Activated naive CD8-positive, alpha-beta T cell treated with anti-CD3 and anti-CD28 coated beads for 36 hours (primary cell): Measurements from ENCODE around the gene TXNDC12. TPM values are rescaled to one million over a fixed set of nuclear protein-coding genes. Genes with fewer than 3 reads are reported as not detected.
"Not testable (repeated sequence)": the region's sequence is repeated elsewhere in the genome, so short reads cannot be mapped to it uniquely, and the experiment has no call there.

Experiments used
- DNase-seq: peaks from one replicate; pipeline ENCODE4 v3.0.0; 2021
- H3K27ac Mint-ChIP-seq: one replicate; pipeline ENCODE4 v1.8.0; 2022; ENCODE audit warnings: mild to moderate bottlenecking, moderate library complexity, mixed read lengths
- H3K27me3 Mint-ChIP-seq: one replicate; pipeline ENCODE4 v1.8.0; 2022; ENCODE audit warnings: mild to moderate bottlenecking, mixed read lengths
- H3K36me3 Mint-ChIP-seq: one replicate; pipeline ENCODE4 v1.8.0; 2021; ENCODE audit warnings: mild to moderate bottlenecking, mixed read lengths
- H3K4me1 Mint-ChIP-seq: one replicate; pipeline ENCODE4 v1.8.0; 2021; ENCODE audit warnings: mixed read lengths
- H3K4me3 Mint-ChIP-seq: one replicate; pipeline ENCODE4 v1.8.0; 2022; ENCODE audit warnings: mild to moderate bottlenecking, moderate library complexity, mixed read lengths
- H3K9me3 Mint-ChIP-seq: one replicate; pipeline ENCODE4 v1.8.0; 2022; ENCODE audit warnings: mixed read lengths
- total RNA-seq, 2 experiments: library from RNA; stranded (reverse); gene quantifications; one replicate each; pipeline ENCODE4 v1.2.3, GENCODE V29; 2021

The TXNDC12 gene
- total RNA-seq, 2 experiments from 2014 or later: 33.3 to 36.1 TPM

- Mint-ChIP-seq H3K4me1 (peaks cover 26% of the 10 kb centered on the region), H3K9me3 (no peaks in the 10 kb centered on the region), H3K36me3 (peaks cover 32% of the 10 kb centered on the region), H3K27me3 (no peaks in the 10 kb centered on the region), H3K4me3 (peak overlapping the region; percentile 92), H3K27ac (peak overlapping the region; percentile 92)
- no peak for DNase-seq
Observed at GRCh38 chr1:52032124-52032784, 22.7 kb downstream of the TXNDC12 start.

GRCh38 chr1:52028839-52029238 lies 26.2 kb downstream of the TXNDC12 start:
- peaks cover 35% of the 10 kb centered on the region for H3K36me3 Mint-ChIP-seq
- not testable (repeated sequence) for H3K27ac Mint-ChIP-seq, H3K9me3 Mint-ChIP-seq, H3K4me3 Mint-ChIP-seq, H3K27me3 Mint-ChIP-seq, DNase-seq
- peaks cover 22% of the 10 kb centered on the region for H3K4me1 Mint-ChIP-seq

DNA sequence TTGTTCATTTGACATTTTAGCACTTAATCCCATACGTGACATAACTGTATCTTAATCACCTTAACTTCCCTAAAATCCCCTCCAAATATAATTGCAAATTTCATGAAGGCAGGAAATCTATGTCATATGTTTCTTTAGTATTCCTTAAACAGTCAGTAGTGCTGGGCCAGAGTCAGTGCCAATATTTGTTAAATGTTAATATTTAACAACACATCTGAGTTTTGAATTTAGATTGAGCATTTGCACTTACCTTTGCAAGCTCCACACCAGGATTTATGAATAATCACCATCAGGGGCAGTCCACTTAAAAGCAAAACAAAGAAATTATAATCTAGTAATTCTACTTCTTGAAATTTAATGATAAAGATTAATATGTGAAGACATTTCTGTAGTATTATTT lies 26.7 kb downstream of the TXNDC12 start:
- Mint-ChIP-seq H3K4me1 (peaks cover 21% of the 10 kb centered on the region), H3K9me3 (no peaks in the 10 kb centered on the region), H3K27ac (no peak overlapping the region), H3K4me3 (no peak overlapping the region), H3K36me3 (peaks cover 33% of the 10 kb centered on the region), H3K27me3 (no peaks in the 10 kb centered on the region)
- DNase-seq: no peak

GRCh38 chr1:52026278-52026677 lies 28.7 kb downstream of the TXNDC12 start:
- Mint-ChIP-seq H3K36me3 (peaks cover 16% of the 10 kb centered on the region), H3K27me3 (no peaks in the 10 kb centered on the region), H3K4me3 (no peak overlapping the region), H3K9me3 (no peaks in the 10 kb centered on the region), H3K27ac (no peak overlapping the region), H3K4me1 (peaks cover 8% of the 10 kb centered on the region)
- no peak for DNase-seq

- Mint-ChIP-seq H3K4me1 (no peaks in the 10 kb centered on the region), H3K9me3 (no peaks in the 10 kb centered on the region), H3K36me3 (peaks cover 16% of the 10 kb centered on the region), H3K27ac (no peak overlapping the region), H3K27me3 (no peaks in the 10 kb centered on the region), H3K4me3 (no peak overlapping the region)
- no peak for DNase-seq
Observed at GRCh38 chr1:52022133-52022532, 32.9 kb downstream of the TXNDC12 start.

DNA sequence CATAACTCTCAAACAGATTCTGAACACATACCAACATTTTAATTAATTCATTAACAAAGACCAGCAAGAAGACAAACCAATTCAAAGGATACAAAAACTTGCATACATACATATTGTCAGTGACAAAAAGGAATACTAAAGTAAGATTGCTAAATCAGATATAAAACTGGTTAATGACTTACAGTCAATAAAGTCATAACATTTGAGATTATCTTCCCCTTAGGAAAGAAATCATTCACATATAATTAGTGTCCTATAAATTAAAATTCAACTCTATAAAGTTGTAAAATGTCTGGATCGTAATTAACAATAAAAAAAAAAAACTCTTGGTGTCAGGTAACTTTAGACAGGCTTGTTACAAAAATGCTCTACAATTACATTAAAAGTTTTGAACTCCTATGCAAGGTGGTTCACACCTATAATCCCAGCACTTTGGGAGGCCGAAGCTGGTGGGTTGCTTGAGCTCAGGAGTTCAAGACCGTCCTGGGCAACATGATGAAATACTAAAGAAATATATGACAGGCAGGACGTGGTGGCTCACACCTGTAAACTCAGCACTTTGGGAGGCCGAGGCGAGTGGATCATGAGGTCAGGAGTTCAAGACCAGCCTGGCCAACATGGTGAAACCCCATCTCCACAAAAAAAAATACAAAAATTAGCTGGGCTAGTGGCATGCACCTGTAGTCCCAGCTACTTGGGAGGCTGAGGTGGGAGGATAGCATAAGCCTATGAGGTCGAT lies 46.8 kb downstream of the TXNDC12 start:
- no peaks in the 10 kb centered on the region for H3K4me1 Mint-ChIP-seq
- no peak overlapping the region for H3K4me3 Mint-ChIP-seq
- no peaks in the 10 kb centered on the region for H3K9me3 Mint-ChIP-seq
- H3K27ac Mint-ChIP-seq: no peak overlapping the region
- H3K27me3 Mint-ChIP-seq: peaks cover 27% of the 10 kb centered on the region
- H3K36me3 Mint-ChIP-seq: no peaks in the 10 kb centered on the region
- DNase-seq: no peak

DNA sequence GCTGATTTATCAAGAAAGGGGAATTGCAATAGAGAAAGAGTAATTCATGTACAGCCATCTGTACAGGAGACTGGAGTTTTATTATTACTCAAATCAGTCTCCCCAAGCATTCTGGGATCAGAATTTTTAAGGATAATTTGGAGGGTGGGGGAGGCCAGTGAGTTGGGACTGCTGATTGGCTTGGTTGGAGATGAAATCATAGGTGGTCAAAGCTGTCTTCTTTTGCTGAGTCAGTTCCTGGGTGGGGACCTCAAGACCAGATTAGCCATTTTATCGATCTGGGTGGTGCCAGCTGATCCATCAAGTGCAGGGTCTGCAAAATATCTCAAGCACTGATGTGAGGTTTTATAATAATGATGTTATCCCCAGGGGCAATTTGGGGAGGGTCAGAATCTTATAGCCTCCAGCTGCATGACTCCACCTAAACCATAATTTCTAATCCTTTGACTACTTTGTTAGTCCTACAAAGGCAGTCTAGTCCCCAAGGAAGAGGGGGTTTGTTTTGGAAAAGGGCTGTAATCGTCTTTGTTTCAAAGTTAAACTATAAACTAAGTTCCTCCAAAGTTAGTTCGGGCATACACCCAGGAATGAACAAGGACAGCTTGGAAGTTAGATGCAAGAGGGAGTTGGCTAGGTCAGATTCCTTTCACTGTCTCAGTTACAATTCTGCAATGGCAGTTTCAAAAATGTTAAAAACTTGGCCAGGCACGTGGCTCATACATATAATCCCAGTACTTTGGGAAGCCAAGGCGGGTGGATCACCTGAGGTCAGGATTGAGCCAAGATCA lies 47.6 kb downstream of the TXNDC12 start:
- DNase-seq: no peak
- no peaks in the 10 kb centered on the region for H3K36me3 Mint-ChIP-seq
- H3K9me3 Mint-ChIP-seq: no peaks in the 10 kb centered on the region
- peaks cover 27% of the 10 kb centered on the region for H3K27me3 Mint-ChIP-seq
- no peaks in the 10 kb centered on the region for H3K4me1 Mint-ChIP-seq
- no peak overlapping the region for H3K4me3 Mint-ChIP-seq
- no peak overlapping the region for H3K27ac Mint-ChIP-seq

- DNase-seq, H3K36me3 Mint-ChIP-seq, H3K4me1 Mint-ChIP-seq, H3K9me3 Mint-ChIP-seq, H3K27ac Mint-ChIP-seq, H3K4me3 Mint-ChIP-seq: not testable (repeated sequence)
- peaks cover 27% of the 10 kb centered on the region for H3K27me3 Mint-ChIP-seq
Observed at GRCh38 chr1:52006081-52006553, 48.9 kb downstream of the TXNDC12 start.

GRCh38 chr1:52005548-52005947 lies 49.4 kb downstream of the TXNDC12 start:
- not testable (repeated sequence) for H3K4me3 Mint-ChIP-seq, H3K36me3 Mint-ChIP-seq, DNase-seq, H3K9me3 Mint-ChIP-seq, H3K4me1 Mint-ChIP-seq, H3K27ac Mint-ChIP-seq
- H3K27me3 Mint-ChIP-seq: peaks cover 27% of the 10 kb centered on the region

DNA sequence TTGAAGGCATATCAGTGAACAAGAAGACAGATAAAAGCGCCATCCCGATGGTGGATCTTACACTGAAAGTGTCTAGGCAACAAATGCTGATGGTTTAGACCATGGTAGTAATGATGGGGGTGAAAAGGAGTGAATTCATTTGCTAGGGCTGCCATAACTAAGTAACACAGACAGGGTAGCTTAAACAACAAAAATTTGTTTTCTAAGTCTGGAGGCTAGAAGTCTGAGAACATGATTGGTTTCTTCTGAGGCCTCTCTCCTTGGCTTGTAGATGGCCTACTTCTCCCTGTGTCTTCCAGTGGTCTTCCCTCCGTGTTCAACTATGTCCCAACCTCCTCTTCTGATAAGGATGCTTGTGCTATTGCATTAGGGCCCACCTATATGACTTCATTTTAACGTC lies 51.1 kb downstream of the TXNDC12 start:
- Mint-ChIP-seq H3K36me3 (no peaks in the 10 kb centered on the region), H3K4me3 (no peak overlapping the region), H3K27ac (no peak overlapping the region), H3K9me3 (no peaks in the 10 kb centered on the region), H3K4me1 (no peaks in the 10 kb centered on the region), H3K27me3 (peaks cover 27% of the 10 kb centered on the region)
- no peak for DNase-seq

DNA sequence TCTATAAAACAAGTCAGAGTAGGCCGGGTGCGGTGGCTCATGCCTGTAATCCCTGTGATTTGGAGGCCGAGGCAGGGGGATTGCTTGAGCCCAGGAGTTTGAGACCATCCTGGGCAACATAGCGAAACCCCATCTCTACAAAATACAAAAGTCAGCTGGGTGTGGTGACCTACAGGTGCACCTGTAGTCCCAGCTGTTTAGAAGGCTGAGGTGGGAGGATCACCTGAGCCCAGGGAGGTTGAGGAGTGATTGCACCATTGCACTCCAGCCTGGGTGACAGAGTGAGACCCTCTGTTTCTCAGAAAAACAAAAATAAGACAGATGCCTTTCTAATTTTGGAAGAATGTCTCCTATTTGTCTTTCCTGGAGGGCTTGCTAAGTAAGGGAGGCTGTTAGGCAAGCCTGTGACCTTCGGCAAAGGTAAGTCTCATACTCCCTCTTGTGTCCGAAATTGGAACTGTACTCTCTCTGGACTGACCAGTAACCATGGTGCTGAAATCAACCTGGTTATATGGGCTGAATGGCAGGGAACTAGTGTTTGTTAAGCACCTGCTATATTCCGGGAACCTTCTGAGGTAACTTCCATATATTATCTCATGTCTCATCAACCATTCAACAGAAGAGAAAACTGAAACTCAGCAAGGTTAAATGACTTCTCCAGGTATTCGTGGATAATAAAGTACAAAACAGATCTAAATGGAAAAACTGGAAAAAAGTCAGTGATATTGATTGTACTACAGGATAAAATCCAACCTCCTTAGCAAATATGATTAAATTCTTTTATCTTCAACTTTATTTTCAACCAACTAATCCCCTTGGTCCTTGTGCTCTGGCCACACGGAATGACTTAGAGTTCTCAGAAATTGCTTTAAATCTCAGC lies 52.7 kb downstream of the TXNDC12 start:
- Mint-ChIP-seq H3K36me3 (no peaks in the 10 kb centered on the region), H3K9me3 (no peaks in the 10 kb centered on the region), H3K27ac (no peak overlapping the region), H3K4me1 (no peaks in the 10 kb centered on the region), H3K4me3 (no peak overlapping the region), H3K27me3 (peaks cover 21% of the 10 kb centered on the region)
- DNase-seq: peak; percentile 33

DNA sequence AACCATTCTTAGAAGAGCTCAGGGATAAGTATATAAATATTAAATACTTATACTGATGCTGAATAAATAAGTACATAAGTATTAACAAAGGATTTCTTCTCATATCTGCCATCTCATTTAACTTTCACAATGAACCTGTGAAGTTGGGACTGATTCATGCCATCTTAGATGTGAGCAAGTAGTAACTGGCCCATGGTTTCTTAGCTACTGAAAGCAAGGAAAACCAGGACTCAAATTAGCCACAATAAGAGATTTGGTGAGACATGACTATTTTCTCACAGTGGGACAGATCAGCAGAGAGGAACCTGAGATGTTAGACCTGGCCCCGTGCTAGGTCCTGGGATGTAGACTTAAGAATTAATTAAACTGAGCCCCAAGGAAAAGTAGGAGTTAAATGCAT lies 56.3 kb downstream of the TXNDC12 start:
- no peaks in the 10 kb centered on the region for H3K4me1 Mint-ChIP-seq
- H3K9me3 Mint-ChIP-seq: no peaks in the 10 kb centered on the region
- no peak overlapping the region for H3K27ac Mint-ChIP-seq

DNA sequence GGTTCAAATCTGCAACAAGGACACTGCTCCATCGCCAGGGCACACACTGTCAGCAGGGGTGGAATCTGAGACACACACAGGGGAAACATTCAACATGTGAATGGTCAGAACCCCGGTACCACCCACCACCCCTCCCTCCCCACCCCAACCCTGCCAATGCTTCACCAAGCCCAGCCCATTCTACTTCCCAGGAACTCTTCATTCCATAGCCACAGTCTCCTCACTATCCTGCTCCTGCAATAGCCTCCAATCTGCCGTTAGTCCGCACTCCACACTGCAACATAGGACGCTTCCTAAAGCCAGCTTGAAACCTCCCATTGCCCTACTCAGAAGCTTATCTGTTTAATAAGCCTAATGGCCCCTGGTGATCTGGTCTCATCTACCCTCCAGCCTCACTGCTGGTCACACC lies 57.0 kb downstream of the TXNDC12 start:
- Mint-ChIP-seq H3K4me3 (no peak overlapping the region), H3K4me1 (no peaks in the 10 kb centered on the region), H3K27ac (no peak overlapping the region), H3K36me3 (no peaks in the 10 kb centered on the region), H3K9me3 (no peaks in the 10 kb centered on the region), H3K27me3 (peaks cover 12% of the 10 kb centered on the region)
- DNase-seq: no peak

More for the DNA sequence above, 56.3 kb downstream of the TXNDC12 start:
- Mint-ChIP-seq H3K4me3 (no peak overlapping the region), H3K36me3 (no peaks in the 10 kb centered on the region), H3K27me3 (peaks cover 4% of the 10 kb centered on the region)
- no peak for DNase-seq

DNA sequence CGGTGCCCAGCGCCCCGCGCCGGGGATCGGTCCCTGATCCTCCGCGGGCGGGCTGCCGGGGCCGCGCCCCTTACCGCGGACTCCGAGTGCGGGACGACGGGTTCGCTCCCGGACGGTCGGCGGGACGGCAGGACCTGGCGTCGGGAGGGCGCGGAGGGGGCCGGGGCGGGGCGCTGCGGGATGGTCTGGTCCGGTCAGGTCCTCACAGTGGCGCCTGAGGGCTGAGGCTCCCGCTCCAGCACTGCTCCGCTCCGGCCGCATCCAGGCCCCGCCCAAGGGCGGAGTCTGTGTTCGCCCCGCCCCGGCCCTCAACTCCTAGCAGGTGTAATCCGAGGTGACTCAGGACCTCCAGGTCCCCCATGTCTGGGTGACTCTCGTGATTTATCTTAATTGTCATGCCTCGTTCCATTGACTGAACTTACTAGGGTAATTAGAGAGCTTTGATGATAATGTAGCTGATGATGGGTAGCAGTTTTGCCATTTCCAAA lies 64.5 kb downstream of the TXNDC12 start, which contains the start of gene RAB3B:
RAB3B (minus strand) TSS at position 223 of the 488 bp plus-strand sequence. CDS start 13,583 bp downstream, outside the sequence.
- H3K27ac Mint-ChIP-seq: no peak within 1 kb of the TSS
- no peaks in the 10 kb centered on the region for H3K9me3 Mint-ChIP-seq
- H3K4me3 Mint-ChIP-seq: peak within 1 kb of the TSS; percentile 68
- peaks cover 42% of the 10 kb centered on the region for H3K27me3 Mint-ChIP-seq
- no peaks in the 10 kb centered on the region for H3K36me3 Mint-ChIP-seq
- H3K4me1 Mint-ChIP-seq: peaks cover 7% of the 10 kb centered on the region
- DNase-seq: peak; percentile 83
